ENCODE measurements around the gene SCAPER. TPM values are rescaled to one million over a fixed set of nuclear protein-coding genes. Genes with fewer than 3 reads are reported as not detected.

SCAPER gene
- total RNA-seq, 1 donor from 2014 or later = 42.6 TPM

DNA sequence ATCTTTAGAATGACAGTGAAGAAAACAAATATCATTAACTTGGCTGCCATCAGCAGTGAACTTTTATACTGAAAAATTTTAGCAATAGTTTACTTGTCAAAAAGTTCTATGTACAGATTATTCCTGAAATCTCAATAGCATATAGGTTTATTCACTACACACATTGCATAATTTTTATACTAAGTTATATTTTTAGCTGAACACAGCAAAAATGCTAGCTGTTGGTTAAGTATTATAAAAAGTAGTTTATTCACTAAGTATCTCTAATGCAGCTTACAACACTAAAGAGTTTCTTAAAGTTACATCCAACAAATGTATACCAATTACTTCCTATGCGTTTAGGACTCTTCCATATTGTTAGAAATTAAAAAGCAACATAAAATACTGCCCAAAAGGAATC is 131.9 kb downstream of the SCAPER start:
- Histone ChIP-seq H3K4me3 (no peak overlapping the region), H3K9me3 (replicated peaks) (peaks cover 3% of the 10 kb centered on the region), H3K4me1 (no peaks in the 10 kb centered on the region), H3K36me3 (peaks cover 20% of the 10 kb centered on the region), H3K27ac (replicated peaks) (no peak overlapping the region), H3K27me3 (ENCODE audit: low read depth) (no peaks in the 10 kb centered on the region)
- TF ChIP-seq CTCF (IDR thresholded peaks at IDR 0.05; ENCODE audit: borderline replicate concordance) = no peak
- DNase-seq = no peak
- intact Hi-C loops (cut with micrococcal nuclease) = no loop called here

DNA sequence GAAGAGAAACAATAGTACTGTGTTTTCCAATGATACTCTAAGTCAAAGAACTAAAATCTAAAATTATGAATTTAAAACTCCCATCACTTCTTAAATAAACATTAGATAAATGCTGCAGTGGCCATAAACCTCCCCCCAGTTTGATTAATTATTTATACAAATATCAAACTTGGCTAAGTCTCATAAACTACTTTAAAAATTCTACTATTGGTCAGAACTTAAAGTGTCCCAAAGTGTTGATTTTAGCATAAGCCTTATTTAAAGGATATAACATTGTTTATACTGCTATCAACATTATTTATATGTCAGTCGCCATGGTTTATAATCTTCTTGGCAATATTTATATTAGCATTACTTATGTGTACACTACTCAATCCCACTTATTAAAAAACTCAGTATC is 132.4 kb downstream of the SCAPER start:
- Histone ChIP-seq H3K36me3 (peaks cover 20% of the 10 kb centered on the region), H3K4me3 (no peak overlapping the region), H3K27me3 (ENCODE audit: low read depth) (no peaks in the 10 kb centered on the region), H3K4me1 (no peaks in the 10 kb centered on the region), H3K9me3 (replicated peaks) (peaks cover 3% of the 10 kb centered on the region), H3K27ac (replicated peaks) (no peak overlapping the region)
- no peak for DNase-seq
- intact Hi-C loops (cut with micrococcal nuclease) = no loop called here
- TF ChIP-seq CTCF (IDR thresholded peaks at IDR 0.05; ENCODE audit: borderline replicate concordance) = no peak

GRCh38 chr15:76764004-76764403 is 141.1 kb downstream of the SCAPER start:
- H3K27me3 ChIP-seq (ENCODE audit: low read depth) = no peaks in the 10 kb centered on the region
- TF ChIP-seq CTCF (IDR thresholded peaks at IDR 0.05; ENCODE audit: borderline replicate concordance) = no peak
- H3K4me3 ChIP-seq = no peak overlapping the region
- H3K9me3 ChIP-seq (replicated peaks) = peaks cover 9% of the 10 kb centered on the region
- no peak overlapping the region for H3K27ac ChIP-seq (replicated peaks)
- peaks cover 70% of the 10 kb centered on the region for H3K36me3 ChIP-seq
- intact Hi-C loops (cut with micrococcal nuclease) = no loop called here
- DNase-seq = no peak
- H3K4me1 ChIP-seq = no peaks in the 10 kb centered on the region

DNA sequence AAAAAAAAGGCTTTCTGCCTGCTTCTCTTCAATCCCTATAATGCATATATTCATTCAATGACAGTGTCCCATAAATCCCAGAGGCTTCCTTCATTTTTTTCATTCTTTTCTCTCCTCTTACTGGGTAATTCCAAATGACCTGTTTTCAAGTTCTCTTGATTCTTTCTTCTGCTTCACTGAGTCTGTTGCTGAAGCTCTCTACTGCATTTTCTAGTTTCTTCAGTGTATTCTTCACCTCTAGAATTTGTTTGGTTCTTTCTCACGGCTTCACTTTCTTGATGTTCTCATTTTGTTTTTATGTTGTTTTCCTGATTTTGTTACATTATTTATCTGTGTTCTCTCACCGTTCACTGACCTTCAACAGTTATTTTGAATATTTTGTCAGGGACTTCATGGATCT is 141.6 kb downstream of the SCAPER start:
- H3K9me3 ChIP-seq (replicated peaks) = peaks cover 9% of the 10 kb centered on the region
- no peak overlapping the region for H3K27ac ChIP-seq (replicated peaks)
- TF ChIP-seq CTCF (IDR thresholded peaks at IDR 0.05; ENCODE audit: borderline replicate concordance) = no peak
- no peak for DNase-seq
- peaks cover 73% of the 10 kb centered on the region for H3K36me3 ChIP-seq
- H3K27me3 ChIP-seq (ENCODE audit: low read depth) = no peaks in the 10 kb centered on the region
- no peak overlapping the region for H3K4me3 ChIP-seq
- H3K4me1 ChIP-seq = no peaks in the 10 kb centered on the region
- intact Hi-C loops (cut with micrococcal nuclease) = no loop called here

- intact Hi-C loops (cut with micrococcal nuclease) = no loop called here
- no peak overlapping the region for H3K4me3 ChIP-seq
- no peaks in the 10 kb centered on the region for H3K9me3 ChIP-seq (replicated peaks)
- peaks cover 38% of the 10 kb centered on the region for H3K36me3 ChIP-seq
- no peak for DNase-seq
- no peak overlapping the region for H3K27ac ChIP-seq (replicated peaks)
- no peak for TF ChIP-seq CTCF (IDR thresholded peaks at IDR 0.05; ENCODE audit: borderline replicate concordance)
- no peaks in the 10 kb centered on the region for H3K4me1 ChIP-seq
- no peaks in the 10 kb centered on the region for H3K27me3 ChIP-seq (ENCODE audit: low read depth)
Observed at GRCh38 chr15:76756381-76756780, 148.8 kb downstream of the SCAPER start.

- H3K4me3 ChIP-seq = no peak overlapping the region
- no peaks in the 10 kb centered on the region for H3K9me3 ChIP-seq (replicated peaks)
- H3K27ac ChIP-seq (replicated peaks) = no peak overlapping the region
- no peak for TF ChIP-seq CTCF (IDR thresholded peaks at IDR 0.05; ENCODE audit: borderline replicate concordance)
- peaks cover 19% of the 10 kb centered on the region for H3K36me3 ChIP-seq
- no peaks in the 10 kb centered on the region for H3K27me3 ChIP-seq (ENCODE audit: low read depth)
- H3K4me1 ChIP-seq = no peaks in the 10 kb centered on the region
- no peak for DNase-seq
- intact Hi-C loops (cut with micrococcal nuclease) = no loop called here
Observed at GRCh38 chr15:76753771-76754170, 151.4 kb downstream of the SCAPER start.

Measured in left ventricle myocardium inferior (tissue), 1 donor.